ENCODE measurements around the gene C17orf58. TPM values are rescaled to one million over a fixed set of nuclear protein-coding genes. Genes with fewer than 3 reads are reported as not detected.
A peak's percentile ranks its signal among the peaks of the same experiment; 100 is the strongest.
"Not testable (repeated sequence)": the region's sequence is repeated elsewhere in the genome, so short reads cannot be mapped to it uniquely, and the experiment has no call there.

C17orf58 gene
- total and polyA plus RNA-seq, 4 experiments from 2014 or later = 0.58 to 1.4 (median 1.1) TPM

GRCh38 chr17:68033636-68034451, 37.6 kb upstream of the C17orf58 start:
- Histone ChIP-seq H3K36me3 (ENCODE audit: insufficient read depth, low read length) (no peaks in the 10 kb centered on the region), H3K9me3 (ENCODE audit: control insufficient read depth in 1 of 2, low read length in 2 of 2) (no peaks in the 10 kb centered on the region), H3K4me3 (ENCODE audit: low read length in 2 of 2) (no peak overlapping the region), H3K27ac (ENCODE audit: low read depth, low read length) (no peak overlapping the region), H3K27me3 (ENCODE audit: insufficient read depth, low read length) (no peaks in the 10 kb centered on the region), H3K4me1 (ENCODE audit: insufficient read depth, low read length) (peaks cover 19% of the 10 kb centered on the region)
- peak overlapping the region in 1 of 7 donors; percentile 89 for H3K27ac Mint-ChIP-seq
- H3K4me3 Mint-ChIP-seq = no peak overlapping the region
- CTCF ChIA-PET (ENCODE audit: partially characterized antibody) = interaction anchor here (1.0 to 1.7 kb wide), 2 partner anchors 14 to 18 kb away, joined by 3 to 6 read pairs; no protein-coding TSS in a partner anchor
- intact Hi-C loops (cut with micrococcal nuclease) = no loop called here
- no peaks in the 10 kb centered on the region for H3K27me3 Mint-ChIP-seq
- POLR2A ChIA-PET (ENCODE audit: partially characterized antibody) = no interaction called here
- peaks cover 0 to 17% of the 10 kb centered on the region in 2 donors for H3K36me3 Mint-ChIP-seq
- peaks cover 0 to 1% (median 0%) of the 10 kb centered on the region in 8 donors for H3K9me3 Mint-ChIP-seq
- DNase-seq = no peak
- peaks cover 8 to 24% (median 13%) of the 10 kb centered on the region in 4 donors for H3K4me1 Mint-ChIP-seq

GRCh38 chr17:68029512-68030215, 33.4 kb upstream of the C17orf58 start:
- Histone ChIP-seq H3K27ac (ENCODE audit: low read depth, low read length) (no peak overlapping the region), H3K4me1 (ENCODE audit: insufficient read depth, low read length) (peaks cover 2% of the 10 kb centered on the region), H3K9me3 (ENCODE audit: control insufficient read depth in 1 of 2, low read length in 2 of 2) (no peaks in the 10 kb centered on the region), H3K27me3 (ENCODE audit: insufficient read depth, low read length) (no peaks in the 10 kb centered on the region), H3K4me3 (ENCODE audit: low read length in 2 of 2) (no peak overlapping the region), H3K36me3 (ENCODE audit: insufficient read depth, low read length) (no peaks in the 10 kb centered on the region)
- intact Hi-C loops (cut with micrococcal nuclease) = no loop called here
- ChIA-PET CTCF (ENCODE audit: partially characterized antibody) (interaction anchor here (1.2 kb wide), 1 partner anchor 10 kb away, joined by 3 read pairs; no protein-coding TSS in a partner anchor), POLR2A (ENCODE audit: partially characterized antibody) (no interaction called here)
- peaks cover 0 to 2% of the 10 kb centered on the region in 2 donors for H3K27me3 Mint-ChIP-seq
- no peaks in the 10 kb centered on the region for H3K4me1 Mint-ChIP-seq
- H3K27ac Mint-ChIP-seq = no peak overlapping the region
- no peaks in the 10 kb centered on the region for H3K36me3 Mint-ChIP-seq
- H3K4me3 Mint-ChIP-seq = no peak overlapping the region
- H3K9me3 Mint-ChIP-seq = no peaks in the 10 kb centered on the region
- no peak for DNase-seq

- CTCF ChIA-PET (ENCODE audit: partially characterized antibody) = interaction anchor here (1.1 kb wide), 1 partner anchor 11 kb away, joined by 4 read pairs; no protein-coding TSS in a partner anchor
- intact Hi-C loops (cut with micrococcal nuclease); H3K27me3 Mint-ChIP-seq: not testable (repeated sequence)
These were observed 26.3 kb upstream of the C17orf58 start for GRCh38 chr17:68022547-68022946.

GRCh38 chr17:68021963-68022362, 25.7 kb upstream of the C17orf58 start:
- Histone ChIP-seq H3K9me3 (ENCODE audit: control insufficient read depth in 1 of 2, low read length in 2 of 2) (no peaks in the 10 kb centered on the region), H3K4me1 (ENCODE audit: insufficient read depth, low read length) (peaks cover 15% of the 10 kb centered on the region), H3K4me3 (ENCODE audit: low read length in 2 of 2) (no peak overlapping the region), H3K36me3 (ENCODE audit: insufficient read depth, low read length) (no peaks in the 10 kb centered on the region), H3K27me3 (ENCODE audit: insufficient read depth, low read length) (no peaks in the 10 kb centered on the region), H3K27ac (ENCODE audit: low read depth, low read length) (no peak overlapping the region)
- peaks cover 0 to 10% of the 10 kb centered on the region in 2 donors for H3K36me3 Mint-ChIP-seq
- peak overlapping the region in 2 of 8 donors; percentile 13 to 35 for H3K4me3 Mint-ChIP-seq
- DNase-seq = no peak
- ChIA-PET CTCF (ENCODE audit: partially characterized antibody) (interaction anchor here (1.1 kb wide), 1 partner anchor 10 kb away, joined by 4 read pairs; no protein-coding TSS in a partner anchor), POLR2A (ENCODE audit: partially characterized antibody) (interaction anchor here (2.4 kb wide), 1 partner anchor 14 kb away, joined by 6 read pairs; the partner anchor contains the start of gene KPNA2)
- H3K4me1 Mint-ChIP-seq = peaks cover 8 to 19% (median 16%) of the 10 kb centered on the region in 4 donors
- peak overlapping the region in 3 of 7 donors; percentile 4 to 100 (median 84) for H3K27ac Mint-ChIP-seq
- H3K27me3 Mint-ChIP-seq = peaks cover 0 to 6% of the 10 kb centered on the region in 2 donors
- peaks cover 0 to 13% (median 1%) of the 10 kb centered on the region in 8 donors for H3K9me3 Mint-ChIP-seq
- intact Hi-C loops (cut with micrococcal nuclease) = no loop called here

More at GRCh38 chr17:68022547-68022946, 26.3 kb upstream of the C17orf58 start:
- POLR2A ChIA-PET (ENCODE audit: partially characterized antibody) = interaction anchor here (2.4 kb wide), 1 partner anchor 13 kb away, joined by 6 read pairs; the partner anchor contains the start of gene KPNA2
- Mint-ChIP-seq H3K27ac (peak overlapping the region in 1 of 7 donors; percentile 100), H3K9me3 (peaks cover 0 to 13% (median 1%) of the 10 kb centered on the region in 8 donors), H3K4me1 (peaks cover 7 to 16% (median 13%) of the 10 kb centered on the region in 4 donors)
- not testable (repeated sequence) for H3K36me3 ChIP-seq (ENCODE audit: insufficient read depth, low read length); H3K4me3 Mint-ChIP-seq; H3K9me3 ChIP-seq (ENCODE audit: control insufficient read depth in 1 of 2, low read length in 2 of 2); H3K27ac ChIP-seq (ENCODE audit: low read depth, low read length); H3K27me3 ChIP-seq (ENCODE audit: insufficient read depth, low read length); H3K36me3 Mint-ChIP-seq; DNase-seq; H3K4me3 ChIP-seq (ENCODE audit: low read length in 2 of 2)
- peaks cover 15% of the 10 kb centered on the region for H3K4me1 ChIP-seq (ENCODE audit: insufficient read depth, low read length)

- Mint-ChIP-seq H3K27ac (peak overlapping the region; percentile 87 to 100 (median 96)), H3K4me1 (peaks cover 8 to 26% (median 18%) of the 10 kb centered on the region in 4 donors), H3K4me3 (peak overlapping the region; percentile 84 to 94 (median 90)), H3K9me3 (peaks cover 0 to 13% (median 1%) of the 10 kb centered on the region in 8 donors)
- H3K36me3 ChIP-seq (ENCODE audit: insufficient read depth, low read length); H3K27me3 Mint-ChIP-seq; H3K36me3 Mint-ChIP-seq; H3K27me3 ChIP-seq (ENCODE audit: insufficient read depth, low read length); H3K9me3 ChIP-seq (ENCODE audit: control insufficient read depth in 1 of 2, low read length in 2 of 2); DNase-seq: not testable (repeated sequence)
- H3K4me3 ChIP-seq (ENCODE audit: low read length in 2 of 2) = peak overlapping the region in 1 of 2 donors; percentile 65
- ChIA-PET POLR2A (ENCODE audit: partially characterized antibody) (interaction anchor here (0.9 to 1.7 kb wide), 4 partner anchors 16 to 271 kb away, joined by 3 to 20 read pairs (median 5); partner anchors contain the start of genes ARSG, C17orf58, KPNA2 and SLC16A6), CTCF (ENCODE audit: partially characterized antibody) (interaction anchor here (0.6 to 1.4 kb wide), 4 partner anchors 10 to 53 kb away, joined by 3 read pairs; partner anchors contain the start of gene KPNA2)
- peak overlapping the region; percentile 62 for H3K27ac ChIP-seq (ENCODE audit: low read depth, low read length)
- H3K4me1 ChIP-seq (ENCODE audit: insufficient read depth, low read length) = peaks cover 15% of the 10 kb centered on the region
- intact Hi-C loops (cut with micrococcal nuclease) = loop anchor here (1.0 kb wide), 1 partner anchor 15 kb away; the partner anchor contains the start of gene KPNA2
These were observed 24.5 kb upstream of the C17orf58 start for GRCh38 chr17:68020791-68021190.

- intact Hi-C loops (cut with micrococcal nuclease) = loop anchor here (1.0 kb wide), 1 partner anchor 15 kb away; the partner anchor contains the start of gene KPNA2
- H3K9me3 Mint-ChIP-seq = peaks cover 0 to 13% (median 1%) of the 10 kb centered on the region in 8 donors
- Histone ChIP-seq H3K27ac (ENCODE audit: low read depth, low read length) (peak overlapping the region; percentile 62), H3K4me1 (ENCODE audit: insufficient read depth, low read length) (peaks cover 15% of the 10 kb centered on the region), H3K27me3 (ENCODE audit: insufficient read depth, low read length) (no peaks in the 10 kb centered on the region), H3K9me3 (ENCODE audit: control insufficient read depth in 1 of 2, low read length in 2 of 2) (no peaks in the 10 kb centered on the region), H3K36me3 (ENCODE audit: insufficient read depth, low read length) (no peaks in the 10 kb centered on the region), H3K4me3 (ENCODE audit: low read length in 2 of 2) (peak overlapping the region; percentile 54 to 65)
- H3K4me1 Mint-ChIP-seq = peaks cover 8 to 26% (median 21%) of the 10 kb centered on the region in 4 donors
- DNase-seq = no peak
- H3K27ac Mint-ChIP-seq = peak overlapping the region; percentile 87 to 100 (median 96)
- H3K27me3 Mint-ChIP-seq = peaks cover 0 to 4% of the 10 kb centered on the region in 2 donors
- H3K36me3 Mint-ChIP-seq = peaks cover 0 to 10% of the 10 kb centered on the region in 2 donors
- H3K4me3 Mint-ChIP-seq = peak overlapping the region; percentile 84 to 94 (median 90)
- CTCF ChIA-PET (ENCODE audit: partially characterized antibody) = interaction anchor here (0.6 to 1.6 kb wide), 8 partner anchors 9 to 57 kb away, joined by 3 to 11 read pairs (median 4); partner anchors contain the start of gene KPNA2
- POLR2A ChIA-PET (ENCODE audit: partially characterized antibody) = interaction anchor here (0.8 to 1.7 kb wide), 10 partner anchors 13 to 437 kb away, joined by 3 to 20 read pairs (median 3); partner anchors contain the start of genes ARSG, C17orf58, KPNA2 and SLC16A6
These were observed 24.1 kb upstream of the C17orf58 start for GRCh38 chr17:68020409-68020756.
